ACC112 (cell line): ENCODE results near the gene ILRUN.
"Not testable (repeated sequence)": the region's sequence is repeated elsewhere in the genome, so short reads cannot be mapped to it uniquely, and the experiment has no call there.

Source experiments
- H2AFZ ChIP-seq: fragments of 200-600 bp; sonication (generic); one replicate; pipeline ENCODE4 v1.6.0; 2017; ENCODE audit warnings: antibody characterized with exemption, low read length; ENCODE audit not compliant: unreplicated experiment
- H3K27ac ChIP-seq: fragments of 200-600 bp; sonication (generic); 2 replicates; pipeline ENCODE4 v1.5.1; 2014; ENCODE audit warnings: low read depth, mild to moderate bottlenecking, antibody characterized with exemption, low read length, moderate library complexity
- H3K27me3 ChIP-seq: fragments of 200-600 bp; sonication (generic); 2 replicates; pipeline ENCODE4 v1.6.1; 2014; ENCODE audit warnings: mild to moderate bottlenecking, antibody characterized with exemption, low read length, moderate library complexity, mixed read lengths; ENCODE audit not compliant: insufficient read depth
- H3K36me3 ChIP-seq: fragments of 200-600 bp; sonication (generic); 2 replicates; pipeline ENCODE4 v1.6.1; 2016; ENCODE audit warnings: mild to moderate bottlenecking, antibody characterized with exemption, low read length, moderate library complexity, mixed read lengths; ENCODE audit not compliant: insufficient read depth
- H3K4me1 ChIP-seq: fragments of 200-600 bp; sonication (generic); one replicate; pipeline ENCODE4 v1.6.1; 2016; ENCODE audit warnings: low read length, mixed read lengths; ENCODE audit not compliant: insufficient read depth, unreplicated experiment, control insufficient read depth
- H3K4me3 ChIP-seq: fragments of 200-600 bp; sonication (generic); 2 replicates; pipeline ENCODE4 v1.5.1; 2014; ENCODE audit warnings: mild to moderate bottlenecking, low read depth, low read length
- H3K79me2 ChIP-seq: fragments of 200-600 bp; sonication (generic); one replicate; pipeline ENCODE4 v1.6.0; 2016; ENCODE audit warnings: low read length; ENCODE audit not compliant: control insufficient read depth, unreplicated experiment, insufficient read depth

ILRUN gene

GRCh38 chr6:34679552-34680253, 16.9 kb downstream of the ILRUN start:
- no peak overlapping the region for H2AFZ ChIP-seq
- no peaks in the 10 kb centered on the region for H3K27me3 ChIP-seq
- peak overlapping the region; percentile 47 for H3K27ac ChIP-seq
- peaks cover 60% of the 10 kb centered on the region for H3K79me2 ChIP-seq
- no peaks in the 10 kb centered on the region for H3K36me3 ChIP-seq
- H3K4me1 ChIP-seq: peaks cover 23% of the 10 kb centered on the region
- no peak overlapping the region for H3K4me3 ChIP-seq

- peaks cover 65% of the 10 kb centered on the region for H3K79me2 ChIP-seq
- H3K4me1 ChIP-seq: peaks cover 50% of the 10 kb centered on the region
- no peaks in the 10 kb centered on the region for H3K36me3 ChIP-seq
- H3K27me3 ChIP-seq: no peaks in the 10 kb centered on the region
- H3K27ac ChIP-seq: no peak overlapping the region
- no peak overlapping the region for H3K4me3 ChIP-seq
- H2AFZ ChIP-seq: no peak overlapping the region
These were observed 20.4 kb downstream of the ILRUN start for GRCh38 chr6:34676140-34676539.

GRCh38 chr6:34674930-34675329, 21.6 kb downstream of the ILRUN start:
- H3K27me3 ChIP-seq, H3K4me3 ChIP-seq, H3K36me3 ChIP-seq, H3K27ac ChIP-seq, H2AFZ ChIP-seq: not testable (repeated sequence)
- Histone ChIP-seq H3K79me2 (peaks cover 69% of the 10 kb centered on the region), H3K4me1 (peaks cover 43% of the 10 kb centered on the region)

GRCh38 chr6:34674268-34674639, 22.3 kb downstream of the ILRUN start:
- Histone ChIP-seq H3K79me2 (peaks cover 70% of the 10 kb centered on the region), H3K36me3 (no peaks in the 10 kb centered on the region), H3K4me3 (no peak overlapping the region), H3K4me1 (peaks cover 37% of the 10 kb centered on the region), H3K27ac (no peak overlapping the region), H2AFZ (no peak overlapping the region), H3K27me3 (no peaks in the 10 kb centered on the region)

- Histone ChIP-seq H3K27ac (peak overlapping the region; percentile 77), H3K4me1 (peaks cover 37% of the 10 kb centered on the region), H3K79me2 (peaks cover 74% of the 10 kb centered on the region), H3K27me3 (no peaks in the 10 kb centered on the region), H2AFZ (no peak overlapping the region), H3K36me3 (no peaks in the 10 kb centered on the region), H3K4me3 (0 out of 2 replicates have a peak overlapping the region, but pooled peaks have one; percentile 7)
These were observed 23.5 kb downstream of the ILRUN start for GRCh38 chr6:34673064-34673463.

GRCh38 chr6:34672657-34673043, 23.9 kb downstream of the ILRUN start:
- Histone ChIP-seq H3K36me3 (no peaks in the 10 kb centered on the region), H3K27ac (peak overlapping the region; percentile 77), H3K4me1 (peaks cover 39% of the 10 kb centered on the region), H3K4me3 (0 out of 2 replicates have a peak overlapping the region, but pooled peaks have one; percentile 7), H3K27me3 (no peaks in the 10 kb centered on the region), H3K79me2 (peaks cover 78% of the 10 kb centered on the region), H2AFZ (no peak overlapping the region)

- Histone ChIP-seq H3K4me3 (no peak overlapping the region), H3K4me1 (peaks cover 44% of the 10 kb centered on the region), H3K36me3 (no peaks in the 10 kb centered on the region), H3K27ac (peak overlapping the region; percentile 77), H3K79me2 (peaks cover 83% of the 10 kb centered on the region), H2AFZ (no peak overlapping the region), H3K27me3 (no peaks in the 10 kb centered on the region)
These were observed 24.5 kb downstream of the ILRUN start for GRCh38 chr6:34671801-34672656.

GRCh38 chr6:34671367-34671766, 25.2 kb downstream of the ILRUN start:
- Histone ChIP-seq H3K27me3 (no peaks in the 10 kb centered on the region), H3K36me3 (no peaks in the 10 kb centered on the region), H3K4me1 (peaks cover 51% of the 10 kb centered on the region), H3K27ac (peak overlapping the region; percentile 77), H2AFZ (no peak overlapping the region), H3K4me3 (no peak overlapping the region), H3K79me2 (peaks cover 84% of the 10 kb centered on the region)

GRCh38 chr6:34668799-34669198, 27.8 kb downstream of the ILRUN start:
- not testable (repeated sequence) for H3K27me3 ChIP-seq, H3K27ac ChIP-seq, H3K36me3 ChIP-seq, H3K4me3 ChIP-seq, H2AFZ ChIP-seq
- H3K79me2 ChIP-seq: peaks cover 85% of the 10 kb centered on the region
- H3K4me1 ChIP-seq: peaks cover 62% of the 10 kb centered on the region

- Histone ChIP-seq H3K4me1 (peaks cover 55% of the 10 kb centered on the region), H3K4me3 (no peak overlapping the region)
These were observed 28.9 kb downstream of the ILRUN start for GRCh38 chr6:34667481-34668238.

More at GRCh38 chr6:34667481-34668238, 28.9 kb downstream of the ILRUN start:
- Histone ChIP-seq H3K27me3 (no peaks in the 10 kb centered on the region), H3K36me3 (no peaks in the 10 kb centered on the region), H2AFZ (no peak overlapping the region), H3K79me2 (peaks cover 88% of the 10 kb centered on the region), H3K27ac (no peak overlapping the region)
